ENCODE results near the gene PRKN.

Gene PRKN

GRCh38 chr6:162576016-162576415, 151.6 kb downstream of the PRKN start:
- Histone ChIP-seq H3K4me3 (ENCODE audit: low read depth in 1 of 2, low read length in 2 of 2) (no peak overlapping the region), H3K9me3 (ENCODE audit: low read length) (no peaks in the 10 kb centered on the region), H3K36me3 (ENCODE audit: insufficient read depth, low read length) (no peaks in the 10 kb centered on the region), H3K27me3 (ENCODE audit: control insufficient read depth in 1 of 2, insufficient read depth in 2 of 2, low read length in 2 of 2) (no peaks in the 10 kb centered on the region), H3K9ac (ENCODE audit: low read length) (no peak overlapping the region), H3K4me1 (ENCODE audit: insufficient read depth, low read length) (peaks cover 11% of the 10 kb centered on the region), H3K27ac (ENCODE audit: low read depth, low read length) (no peak overlapping the region)

GRCh38 chr6:162572240-162572639, 155.3 kb downstream of the PRKN start:
- Histone ChIP-seq H3K36me3 (ENCODE audit: insufficient read depth, low read length) (no peaks in the 10 kb centered on the region), H3K9ac (ENCODE audit: low read length) (no peak overlapping the region), H3K27me3 (ENCODE audit: control insufficient read depth in 1 of 2, insufficient read depth in 2 of 2, low read length in 2 of 2) (no peaks in the 10 kb centered on the region), H3K4me3 (ENCODE audit: low read depth in 1 of 2, low read length in 2 of 2) (no peak overlapping the region), H3K4me1 (ENCODE audit: insufficient read depth, low read length) (peaks cover 11% of the 10 kb centered on the region), H3K27ac (ENCODE audit: low read depth, low read length) (no peak overlapping the region), H3K9me3 (ENCODE audit: low read length) (peaks cover 7% of the 10 kb centered on the region)

DNA sequence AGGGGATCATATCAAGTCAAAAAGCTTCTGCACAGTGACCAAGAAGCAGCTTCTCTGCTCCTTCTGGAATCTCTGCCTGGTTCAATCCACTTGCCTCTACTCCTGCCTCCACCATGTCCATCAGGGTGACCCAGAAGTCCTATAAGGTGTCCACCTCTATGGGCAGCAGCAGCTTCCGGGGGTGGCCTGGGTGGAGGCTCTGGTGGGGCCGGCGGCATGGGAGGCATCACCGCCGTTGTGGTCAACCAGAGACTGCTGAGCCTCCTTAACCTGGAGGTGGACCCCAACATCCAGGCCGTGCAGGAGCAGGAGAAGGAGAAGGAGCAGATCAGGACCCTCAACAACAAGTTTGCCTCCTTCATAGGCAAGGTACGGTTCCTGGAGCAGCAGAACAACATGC, 159.3 kb downstream of the PRKN start:
- no peak overlapping the region for H3K9ac ChIP-seq (ENCODE audit: low read length)
- H3K27me3 ChIP-seq (ENCODE audit: control insufficient read depth in 1 of 2, insufficient read depth in 2 of 2, low read length in 2 of 2), result no peaks in the 10 kb centered on the region
- peaks cover 7% of the 10 kb centered on the region for H3K9me3 ChIP-seq (ENCODE audit: low read length)
- H3K27ac ChIP-seq (ENCODE audit: low read depth, low read length), result no peak overlapping the region
- no peaks in the 10 kb centered on the region for H3K36me3 ChIP-seq (ENCODE audit: insufficient read depth, low read length)
- peaks cover 11% of the 10 kb centered on the region for H3K4me1 ChIP-seq (ENCODE audit: insufficient read depth, low read length)
- H3K4me3 ChIP-seq (ENCODE audit: low read depth in 1 of 2, low read length in 2 of 2), result no peak overlapping the region

GRCh38 chr6:162562041-162562440, 165.5 kb downstream of the PRKN start:
- no peaks in the 10 kb centered on the region for H3K4me1 ChIP-seq (ENCODE audit: insufficient read depth, low read length)
- H3K4me3 ChIP-seq (ENCODE audit: low read depth in 1 of 2, low read length in 2 of 2), result no peak overlapping the region
- no peak overlapping the region for H3K9ac ChIP-seq (ENCODE audit: low read length)
- H3K27ac ChIP-seq (ENCODE audit: low read depth, low read length), result no peak overlapping the region
- H3K36me3 ChIP-seq (ENCODE audit: insufficient read depth, low read length), result no peaks in the 10 kb centered on the region
- no peaks in the 10 kb centered on the region for H3K9me3 ChIP-seq (ENCODE audit: low read length)
- H3K27me3 ChIP-seq (ENCODE audit: control insufficient read depth in 1 of 2, insufficient read depth in 2 of 2, low read length in 2 of 2), result no peaks in the 10 kb centered on the region

DNA sequence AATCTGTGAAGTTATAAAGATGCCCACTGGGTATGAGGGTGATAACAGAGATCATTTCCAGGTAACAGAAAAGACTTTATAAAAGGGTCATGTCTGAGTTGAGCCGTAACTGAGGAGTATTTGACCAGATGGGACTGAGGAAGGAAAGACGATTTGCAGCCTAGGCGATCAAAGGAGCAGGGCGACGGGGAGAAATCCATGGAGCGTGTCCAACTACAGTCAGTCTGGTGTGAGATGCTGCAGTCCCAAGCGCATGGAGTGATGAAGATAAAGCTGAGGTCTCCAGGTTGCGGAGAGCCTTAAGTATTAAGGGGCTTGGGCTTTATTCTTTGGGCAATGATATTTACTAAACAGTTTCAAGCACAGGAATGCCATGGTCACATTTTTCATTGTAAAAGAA, 166.7 kb downstream of the PRKN start:
- Histone ChIP-seq H3K9ac (ENCODE audit: low read length) (no peak overlapping the region), H3K4me1 (ENCODE audit: insufficient read depth, low read length) (no peaks in the 10 kb centered on the region), H3K9me3 (ENCODE audit: low read length) (no peaks in the 10 kb centered on the region), H3K27ac (ENCODE audit: low read depth, low read length) (no peak overlapping the region), H3K4me3 (ENCODE audit: low read depth in 1 of 2, low read length in 2 of 2) (no peak overlapping the region), H3K27me3 (ENCODE audit: control insufficient read depth in 1 of 2, insufficient read depth in 2 of 2, low read length in 2 of 2) (no peaks in the 10 kb centered on the region), H3K36me3 (ENCODE audit: insufficient read depth, low read length) (no peaks in the 10 kb centered on the region)

- no peak overlapping the region for H3K4me3 ChIP-seq (ENCODE audit: low read depth in 1 of 2, low read length in 2 of 2)
- H3K27ac ChIP-seq (ENCODE audit: low read depth, low read length), result no peak overlapping the region
- no peaks in the 10 kb centered on the region for H3K27me3 ChIP-seq (ENCODE audit: control insufficient read depth in 1 of 2, insufficient read depth in 2 of 2, low read length in 2 of 2)
- no peak overlapping the region for H3K9ac ChIP-seq (ENCODE audit: low read length)
- no peaks in the 10 kb centered on the region for H3K36me3 ChIP-seq (ENCODE audit: insufficient read depth, low read length)
- no peaks in the 10 kb centered on the region for H3K9me3 ChIP-seq (ENCODE audit: low read length)
- no peaks in the 10 kb centered on the region for H3K4me1 ChIP-seq (ENCODE audit: insufficient read depth, low read length)
Observed at GRCh38 chr6:162554531-162554930, 173.0 kb downstream of the PRKN start.

DNA sequence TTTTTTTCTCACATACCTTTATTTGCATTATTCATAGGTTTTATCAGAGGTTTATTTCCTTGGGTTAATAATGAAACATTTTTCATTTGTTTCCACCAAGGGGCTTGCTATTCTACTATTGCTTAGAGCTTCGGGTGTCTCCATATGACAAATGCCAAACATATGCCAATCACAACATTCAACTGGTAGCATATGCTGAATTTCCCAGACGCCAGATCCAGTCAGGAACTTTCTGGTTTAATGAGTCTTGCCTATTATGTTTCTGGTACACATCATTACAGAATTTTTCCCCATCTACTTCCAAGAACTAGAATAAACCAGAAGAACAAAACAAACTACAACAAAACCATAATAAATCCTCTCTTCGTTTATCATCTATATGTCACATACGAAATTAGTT, 180.7 kb downstream of the PRKN start:
- no peaks in the 10 kb centered on the region for H3K27me3 ChIP-seq (ENCODE audit: control insufficient read depth in 1 of 2, insufficient read depth in 2 of 2, low read length in 2 of 2)
- H3K27ac ChIP-seq (ENCODE audit: low read depth, low read length), result no peak overlapping the region
- no peaks in the 10 kb centered on the region for H3K36me3 ChIP-seq (ENCODE audit: insufficient read depth, low read length)
- no peak overlapping the region for H3K9ac ChIP-seq (ENCODE audit: low read length)
- no peak overlapping the region for H3K4me3 ChIP-seq (ENCODE audit: low read depth in 1 of 2, low read length in 2 of 2)
- no peaks in the 10 kb centered on the region for H3K4me1 ChIP-seq (ENCODE audit: insufficient read depth, low read length)
- H3K9me3 ChIP-seq (ENCODE audit: low read length), result no peaks in the 10 kb centered on the region

- H3K9ac ChIP-seq (ENCODE audit: low read length), result no peak overlapping the region
- H3K27ac ChIP-seq (ENCODE audit: low read depth, low read length), result no peak overlapping the region
- H3K36me3 ChIP-seq (ENCODE audit: insufficient read depth, low read length), result no peaks in the 10 kb centered on the region
- H3K4me1 ChIP-seq (ENCODE audit: insufficient read depth, low read length), result peaks cover 3% of the 10 kb centered on the region
- H3K27me3 ChIP-seq (ENCODE audit: control insufficient read depth in 1 of 2, insufficient read depth in 2 of 2, low read length in 2 of 2), result no peaks in the 10 kb centered on the region
- no peaks in the 10 kb centered on the region for H3K9me3 ChIP-seq (ENCODE audit: low read length)
- no peak overlapping the region for H3K4me3 ChIP-seq (ENCODE audit: low read depth in 1 of 2, low read length in 2 of 2)
Observed at GRCh38 chr6:162543221-162543620, 184.3 kb downstream of the PRKN start.

- no peaks in the 10 kb centered on the region for H3K9me3 ChIP-seq (ENCODE audit: low read length)
- no peaks in the 10 kb centered on the region for H3K27me3 ChIP-seq (ENCODE audit: control insufficient read depth in 1 of 2, insufficient read depth in 2 of 2, low read length in 2 of 2)
- H3K4me3 ChIP-seq (ENCODE audit: low read depth in 1 of 2, low read length in 2 of 2), result no peak overlapping the region
- no peak overlapping the region for H3K27ac ChIP-seq (ENCODE audit: low read depth, low read length)
- no peak overlapping the region for H3K9ac ChIP-seq (ENCODE audit: low read length)
- peaks cover 3% of the 10 kb centered on the region for H3K4me1 ChIP-seq (ENCODE audit: insufficient read depth, low read length)
- H3K36me3 ChIP-seq (ENCODE audit: insufficient read depth, low read length), result no peaks in the 10 kb centered on the region
Observed at GRCh38 chr6:162541019-162541601, 186.5 kb downstream of the PRKN start.

GRCh38 chr6:162539321-162539720, 188.2 kb downstream of the PRKN start:
- Histone ChIP-seq H3K9me3 (ENCODE audit: low read length) (no peaks in the 10 kb centered on the region), H3K36me3 (ENCODE audit: insufficient read depth, low read length) (no peaks in the 10 kb centered on the region), H3K4me3 (ENCODE audit: low read depth in 1 of 2, low read length in 2 of 2) (no peak overlapping the region), H3K27me3 (ENCODE audit: control insufficient read depth in 1 of 2, insufficient read depth in 2 of 2, low read length in 2 of 2) (no peaks in the 10 kb centered on the region), H3K4me1 (ENCODE audit: insufficient read depth, low read length) (peaks cover 3% of the 10 kb centered on the region), H3K9ac (ENCODE audit: low read length) (no peak overlapping the region), H3K27ac (ENCODE audit: low read depth, low read length) (no peak overlapping the region)

GRCh38 chr6:162538643-162539064, 188.9 kb downstream of the PRKN start:
- Histone ChIP-seq H3K36me3 (ENCODE audit: insufficient read depth, low read length) (no peaks in the 10 kb centered on the region), H3K9ac (ENCODE audit: low read length) (no peak overlapping the region), H3K9me3 (ENCODE audit: low read length) (no peaks in the 10 kb centered on the region), H3K27me3 (ENCODE audit: control insufficient read depth in 1 of 2, insufficient read depth in 2 of 2, low read length in 2 of 2) (no peaks in the 10 kb centered on the region), H3K4me3 (ENCODE audit: low read depth in 1 of 2, low read length in 2 of 2) (no peak overlapping the region), H3K4me1 (ENCODE audit: insufficient read depth, low read length) (peaks cover 3% of the 10 kb centered on the region), H3K27ac (ENCODE audit: low read depth, low read length) (no peak overlapping the region)

DNA sequence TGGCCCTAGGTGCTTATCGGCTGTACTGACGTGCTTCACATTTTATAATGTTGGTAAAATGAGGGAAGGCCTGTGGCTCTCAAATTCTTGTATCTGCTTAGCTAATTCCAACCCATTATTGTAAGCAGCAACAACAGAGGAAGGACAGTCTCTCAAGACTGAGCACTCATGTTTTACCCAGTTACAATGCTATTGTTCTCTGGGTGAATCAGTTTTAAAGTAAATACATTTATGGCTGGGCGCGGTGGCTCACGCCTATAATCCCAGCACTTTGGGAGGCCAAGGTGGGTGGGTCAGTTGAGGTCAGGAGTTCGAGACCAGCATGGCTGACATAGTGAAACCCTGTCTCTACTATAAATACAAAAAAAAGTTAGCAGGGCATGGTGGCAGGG, 194.6 kb downstream of the PRKN start:
- no peaks in the 10 kb centered on the region for H3K27me3 ChIP-seq (ENCODE audit: control insufficient read depth in 1 of 2, insufficient read depth in 2 of 2, low read length in 2 of 2)
- H3K4me3 ChIP-seq (ENCODE audit: low read depth in 1 of 2, low read length in 2 of 2), result no peak overlapping the region
- H3K27ac ChIP-seq (ENCODE audit: low read depth, low read length), result no peak overlapping the region
- no peaks in the 10 kb centered on the region for H3K9me3 ChIP-seq (ENCODE audit: low read length)
- H3K9ac ChIP-seq (ENCODE audit: low read length), result peak overlapping the region; percentile 24
- no peaks in the 10 kb centered on the region for H3K36me3 ChIP-seq (ENCODE audit: insufficient read depth, low read length)
- H3K4me1 ChIP-seq (ENCODE audit: insufficient read depth, low read length), result peaks cover 11% of the 10 kb centered on the region
